ENCODE data around the gene LDB1. TPM values are rescaled to one million over a fixed set of nuclear protein-coding genes. Genes with fewer than 3 reads are reported as not detected.
A peak's percentile ranks its signal among the peaks of the same experiment; 100 is the strongest.

The LDB1 gene
- total and polyA plus RNA-seq, 4 donors: 2.4 to 51.9 (median 10.3) TPM

- H3K27me3 ChIP-seq (ENCODE audit: control insufficient read depth in 4 of 4, insufficient read depth in 4 of 4, low read length in 3 of 4): no peaks in the 10 kb centered on the region
- DNase-seq (ENCODE audit: low spot score): peak; percentile 65
- H3K4me3 ChIP-seq (ENCODE audit: low read depth in 1 of 3, low read length in 3 of 3): peak overlapping the region; percentile 68 to 89 (median 83)
- WGBS: 5% methylated on average over 22 of the region's 22 CpGs
- H3K27ac ChIP-seq (ENCODE audit: low read depth in 1 of 2, low read length in 2 of 2): peak overlapping the region; percentile 91 to 93
- peak overlapping the region; percentile 49 to 58 for H3K9ac ChIP-seq (ENCODE audit: low read depth in 1 of 2, low read length in 2 of 2)
- TF ChIP-seq HNF4A (conservative IDR thresholded peaks at IDR 0.05) (peak in 1 of 2 donors; percentile 42), FOXA1 (IDR thresholded peaks at IDR 0.05) (no peak), SP1 (IDR thresholded peaks at IDR 0.05) (peak; percentile 55)
- H3K4me1 ChIP-seq (ENCODE audit: control insufficient read depth in 4 of 4, insufficient read depth in 4 of 4, low read length in 3 of 4): peaks cover 11 to 56% (median 41%) of the 10 kb centered on the region in 4 donors
- no peaks in the 10 kb centered on the region for H3K36me3 ChIP-seq (ENCODE audit: control insufficient read depth in 4 of 4, insufficient read depth in 3 of 4, low read depth in 1 of 4, low read length in 3 of 4)
- H3K9me3 ChIP-seq (ENCODE audit: control insufficient read depth in 4 of 4, low read length in 3 of 4): no peaks in the 10 kb centered on the region
Measured at GRCh38 chr10:102119417-102120141, 589 bp downstream of the LDB1 start.

GRCh38 chr10:102118867-102119266 lies 1.3 kb downstream of the LDB1 start:
- Histone ChIP-seq H3K9me3 (ENCODE audit: control insufficient read depth in 4 of 4, low read length in 3 of 4) (no peaks in the 10 kb centered on the region), H3K36me3 (ENCODE audit: control insufficient read depth in 4 of 4, insufficient read depth in 3 of 4, low read depth in 1 of 4, low read length in 3 of 4) (no peaks in the 10 kb centered on the region), H3K27ac (ENCODE audit: low read depth in 1 of 2, low read length in 2 of 2) (peak overlapping the region; percentile 91 to 93), H3K9ac (ENCODE audit: low read depth in 1 of 2, low read length in 2 of 2) (peak overlapping the region; percentile 33 to 51), H3K4me3 (ENCODE audit: low read depth in 1 of 3, low read length in 3 of 3) (peak overlapping the region in 2 of 3 donors; percentile 16 to 89), H3K27me3 (ENCODE audit: control insufficient read depth in 4 of 4, insufficient read depth in 4 of 4, low read length in 3 of 4) (no peaks in the 10 kb centered on the region), H3K4me1 (ENCODE audit: control insufficient read depth in 4 of 4, insufficient read depth in 4 of 4, low read length in 3 of 4) (peaks cover 14 to 61% (median 45%) of the 10 kb centered on the region in 4 donors)
- 52% methylated on average over 6 of the region's 6 CpGs for WGBS
- no peak for TF ChIP-seq ATF3 (IDR thresholded peaks at IDR 0.05)
- TF ChIP-seq FOXA2 (IDR thresholded peaks at IDR 0.05): no peak
- TF ChIP-seq TAF1 (conservative IDR thresholded peaks at IDR 0.05): no peak
- no peak for TF ChIP-seq HNF4A (conservative IDR thresholded peaks at IDR 0.05)
- TF ChIP-seq ZBTB33 (IDR thresholded peaks at IDR 0.05): no peak
- no peak for TF ChIP-seq RAD21 (IDR thresholded peaks at IDR 0.05)
- DNase-seq (ENCODE audit: low spot score): no peak

- peak overlapping the region in 1 of 3 donors; percentile 22 for H3K4me3 ChIP-seq (ENCODE audit: low read depth in 1 of 3, low read length in 3 of 3)
- DNase-seq (ENCODE audit: low spot score): peak; percentile 80
- WGBS: 16% methylated on average over 12 of the region's 12 CpGs
- H3K27ac ChIP-seq (ENCODE audit: low read depth in 1 of 2, low read length in 2 of 2): peak overlapping the region; percentile 91 to 93
- H3K4me1 ChIP-seq (ENCODE audit: control insufficient read depth in 4 of 4, insufficient read depth in 4 of 4, low read length in 3 of 4): peaks cover 17 to 70% (median 52%) of the 10 kb centered on the region in 4 donors
- no peaks in the 10 kb centered on the region for H3K27me3 ChIP-seq (ENCODE audit: control insufficient read depth in 4 of 4, insufficient read depth in 4 of 4, low read length in 3 of 4)
- no peak for TF ChIP-seq HNF4A (conservative IDR thresholded peaks at IDR 0.05)
- H3K36me3 ChIP-seq (ENCODE audit: control insufficient read depth in 4 of 4, insufficient read depth in 3 of 4, low read depth in 1 of 4, low read length in 3 of 4): no peaks in the 10 kb centered on the region
- H3K9ac ChIP-seq (ENCODE audit: low read depth in 1 of 2, low read length in 2 of 2): peak overlapping the region in 1 of 2 donors; percentile 30
- no peaks in the 10 kb centered on the region for H3K9me3 ChIP-seq (ENCODE audit: control insufficient read depth in 4 of 4, low read length in 3 of 4)
Measured at GRCh38 chr10:102117391-102118159, 2.6 kb downstream of the LDB1 start.

- WGBS: 92% methylated on average over 1 of the region's 1 CpG
- TF ChIP-seq SP1 (IDR thresholded peaks at IDR 0.05): no peak
- TF ChIP-seq RAD21 (IDR thresholded peaks at IDR 0.05): no peak
- no peak for TF ChIP-seq JUND (IDR thresholded peaks at IDR 0.05)
- TF ChIP-seq MAX (IDR thresholded peaks at IDR 0.05): no peak
- no peak for TF ChIP-seq RXRA (IDR thresholded peaks at IDR 0.05)
- no peak for TF ChIP-seq TAF1 (conservative IDR thresholded peaks at IDR 0.05)
- no peak for TF ChIP-seq CTCF (IDR thresholded peaks at IDR 0.05; ENCODE audit: low read depth, low read length, missing input control)
- TF ChIP-seq NR2F2 (IDR thresholded peaks at IDR 0.05): no peak
- Histone ChIP-seq H3K9ac (ENCODE audit: low read depth in 1 of 2, low read length in 2 of 2) (peak overlapping the region in 1 of 2 donors; percentile 9), H3K27ac (ENCODE audit: low read depth in 1 of 2, low read length in 2 of 2) (peak overlapping the region in 1 of 2 donors; percentile 91), H3K4me3 (ENCODE audit: low read depth in 1 of 3, low read length in 3 of 3) (no peak overlapping the region), H3K27me3 (ENCODE audit: control insufficient read depth in 4 of 4, insufficient read depth in 4 of 4, low read length in 3 of 4) (no peaks in the 10 kb centered on the region), H3K9me3 (ENCODE audit: control insufficient read depth in 4 of 4, low read length in 3 of 4) (no peaks in the 10 kb centered on the region), H3K4me1 (ENCODE audit: control insufficient read depth in 4 of 4, insufficient read depth in 4 of 4, low read length in 3 of 4) (peaks cover 17 to 70% (median 52%) of the 10 kb centered on the region in 4 donors), H3K36me3 (ENCODE audit: control insufficient read depth in 4 of 4, insufficient read depth in 3 of 4, low read depth in 1 of 4, low read length in 3 of 4) (no peaks in the 10 kb centered on the region)
- no peak for DNase-seq (ENCODE audit: low spot score)
Measured at GRCh38 chr10:102116656-102117055, 3.5 kb downstream of the LDB1 start.

Data from liver (tissue), 9 donors.